Fibroblast of peridontal ligament (primary cell): ENCODE data around the gene PKMYT1.

Experiments
- DNase-seq: peaks from one replicate; pipeline ENCODE4 v3.0.0-alpha.2; 2010; ENCODE audit errors: extremely low read depth

The PKMYT1 gene

DNA sequence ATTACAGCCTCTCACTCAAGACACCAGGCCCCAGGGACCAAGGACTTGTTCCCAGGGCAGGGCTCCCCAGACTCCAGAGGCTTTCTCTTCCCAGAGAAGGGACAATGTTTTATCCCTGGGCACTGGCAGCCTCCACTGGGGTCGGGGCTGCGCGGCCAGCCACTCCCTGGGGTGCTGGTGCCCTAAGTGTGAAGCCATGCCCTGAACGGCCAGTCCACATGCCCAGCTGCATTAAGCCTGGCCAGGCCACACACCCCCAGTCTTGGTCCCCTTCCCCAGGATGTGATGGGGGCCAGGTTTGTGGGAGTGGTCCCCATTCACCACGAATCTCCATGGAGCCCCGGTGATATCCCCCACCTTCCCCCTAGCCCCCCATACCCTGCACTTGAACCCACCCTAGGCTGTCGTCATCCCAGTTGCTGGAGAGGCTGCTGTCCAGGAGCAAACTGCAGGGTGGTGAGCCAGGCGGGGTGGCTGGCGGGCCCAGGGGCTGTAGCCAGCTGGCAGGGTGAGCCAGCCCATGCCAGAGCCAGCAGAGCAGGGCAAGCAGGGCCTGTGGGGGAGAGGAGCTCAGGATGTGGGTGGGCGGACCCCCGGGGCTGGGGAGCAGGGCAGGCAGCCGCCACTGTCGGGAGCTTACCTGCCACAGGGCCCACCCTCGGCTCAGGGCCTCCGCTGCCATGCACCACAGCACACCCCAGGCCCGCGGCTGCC lies 6.5 kb downstream of the PKMYT1 start:
- no peak for DNase-seq

DNA sequence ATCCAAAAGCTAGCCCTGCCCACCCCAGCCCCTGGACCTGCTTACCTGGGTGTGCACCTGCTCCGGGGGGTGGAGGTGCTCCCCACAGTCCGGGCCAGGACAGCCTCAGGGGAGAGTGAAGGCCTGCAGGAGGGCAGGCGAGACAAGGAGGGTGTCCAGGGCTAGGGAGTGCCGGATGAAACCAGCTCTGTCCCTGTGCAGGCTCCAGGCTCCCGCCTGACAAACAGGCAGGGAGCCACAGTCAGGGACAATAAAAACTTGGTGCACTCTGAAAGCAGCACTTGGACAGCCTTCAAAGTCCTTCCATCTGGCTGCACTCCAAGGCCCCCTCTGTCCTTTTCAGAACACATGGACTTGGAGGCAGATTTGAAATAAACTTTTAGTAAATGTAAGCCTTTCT lies 7.2 kb downstream of the PKMYT1 start:
- no peak for DNase-seq

DNA sequence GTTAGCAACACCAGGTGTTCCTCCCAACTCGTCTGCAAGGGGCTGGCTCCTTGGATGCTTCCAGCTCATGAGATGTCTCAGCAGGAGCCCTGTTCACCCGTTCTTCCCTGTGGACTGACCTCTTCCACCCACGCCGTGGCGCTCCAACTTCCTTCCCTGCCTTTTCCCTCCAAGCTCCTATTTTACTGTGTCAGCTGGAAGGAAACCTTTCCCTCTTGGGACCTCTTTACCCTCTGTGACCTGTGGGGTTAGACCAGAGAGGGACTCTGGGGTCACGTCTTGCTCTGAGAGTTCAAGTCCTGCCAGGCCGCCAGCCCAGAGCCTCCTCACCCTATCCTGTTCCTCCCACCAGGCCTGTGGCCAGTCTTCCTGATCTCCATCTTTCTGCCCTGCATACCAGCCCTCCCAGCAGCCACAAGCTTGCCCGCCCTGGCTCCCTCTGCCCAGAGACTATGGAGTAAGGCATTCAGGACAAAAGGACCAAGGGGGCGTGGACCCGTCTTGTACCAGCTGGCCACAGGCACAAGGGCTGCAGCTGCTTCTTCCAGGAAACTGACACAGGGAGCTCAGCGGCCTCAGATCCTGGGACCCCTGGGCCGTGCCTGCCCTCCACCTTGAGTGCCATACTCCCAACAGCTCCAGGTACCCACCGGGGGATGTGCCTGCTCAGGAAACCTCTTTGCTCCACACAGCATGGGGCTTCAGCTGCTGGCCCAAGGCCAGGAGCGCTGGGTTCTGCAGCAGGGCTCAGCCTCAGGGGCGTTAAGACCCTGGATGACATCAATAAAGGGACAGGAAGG lies 8.1 kb downstream of the PKMYT1 start:
- no peak for DNase-seq

DNA sequence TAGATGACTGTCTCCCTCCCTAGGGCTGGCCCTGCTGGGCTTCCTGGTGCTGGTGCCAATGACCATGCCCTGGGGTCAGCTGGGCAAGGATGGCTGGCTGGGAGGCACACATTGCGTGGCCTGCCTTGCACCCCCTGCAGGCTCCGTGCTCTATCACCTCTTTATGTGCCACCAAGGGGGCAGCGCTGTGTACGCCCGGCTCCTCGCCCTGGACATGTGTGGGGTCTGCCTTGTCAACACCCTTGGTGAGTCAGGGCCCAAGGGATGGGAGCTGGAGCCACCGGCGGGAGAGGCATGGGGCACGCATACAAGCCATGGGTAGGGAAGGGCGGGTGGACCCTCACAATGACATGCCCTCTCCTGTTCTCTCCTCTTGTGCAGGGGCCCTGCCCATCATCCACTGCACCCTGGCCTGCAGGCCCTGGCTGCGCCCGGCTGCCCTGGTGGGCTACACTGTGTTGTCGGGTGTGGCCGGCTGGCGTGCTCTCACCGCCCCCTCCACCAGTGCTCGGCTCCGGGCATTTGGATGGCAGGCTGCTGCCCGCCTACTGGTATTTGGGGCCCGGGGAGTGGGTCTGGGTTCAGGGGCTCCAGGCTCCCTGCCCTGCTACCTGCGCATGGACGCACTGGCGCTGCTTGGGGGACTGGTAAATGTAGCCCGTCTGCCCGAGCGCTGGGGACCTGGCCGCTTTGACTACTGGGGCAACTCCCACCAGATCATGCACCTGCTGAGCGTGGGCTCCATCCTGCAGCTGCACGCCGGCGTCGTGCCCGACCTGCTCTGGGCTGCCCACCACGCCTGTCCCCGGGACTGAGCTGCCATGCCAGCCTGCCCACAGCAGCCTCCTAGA lies 8.9 kb downstream of the PKMYT1 start:
- DNase-seq, result no peak

DNA sequence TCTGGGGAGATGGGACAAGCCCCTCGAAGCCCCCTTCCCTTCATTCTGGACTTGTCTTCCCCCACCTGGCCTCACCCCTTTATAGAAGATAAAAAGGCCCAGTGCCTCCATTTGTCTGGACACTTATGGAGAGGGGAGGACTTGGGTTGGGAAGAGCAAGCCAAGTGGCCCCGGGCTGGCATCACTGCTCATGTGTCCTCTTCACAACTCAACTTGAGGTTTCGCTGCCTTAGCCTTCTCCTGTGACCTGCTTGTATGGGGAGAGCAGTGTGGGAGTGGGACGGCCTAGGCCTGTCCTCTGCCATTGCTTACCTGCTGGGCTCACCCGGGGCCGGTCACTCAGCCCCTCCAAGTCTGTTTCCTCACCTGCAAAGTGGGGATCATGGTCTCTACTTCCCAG lies 9.7 kb downstream of the PKMYT1 start:
- DNase-seq, result no peak

DNA sequence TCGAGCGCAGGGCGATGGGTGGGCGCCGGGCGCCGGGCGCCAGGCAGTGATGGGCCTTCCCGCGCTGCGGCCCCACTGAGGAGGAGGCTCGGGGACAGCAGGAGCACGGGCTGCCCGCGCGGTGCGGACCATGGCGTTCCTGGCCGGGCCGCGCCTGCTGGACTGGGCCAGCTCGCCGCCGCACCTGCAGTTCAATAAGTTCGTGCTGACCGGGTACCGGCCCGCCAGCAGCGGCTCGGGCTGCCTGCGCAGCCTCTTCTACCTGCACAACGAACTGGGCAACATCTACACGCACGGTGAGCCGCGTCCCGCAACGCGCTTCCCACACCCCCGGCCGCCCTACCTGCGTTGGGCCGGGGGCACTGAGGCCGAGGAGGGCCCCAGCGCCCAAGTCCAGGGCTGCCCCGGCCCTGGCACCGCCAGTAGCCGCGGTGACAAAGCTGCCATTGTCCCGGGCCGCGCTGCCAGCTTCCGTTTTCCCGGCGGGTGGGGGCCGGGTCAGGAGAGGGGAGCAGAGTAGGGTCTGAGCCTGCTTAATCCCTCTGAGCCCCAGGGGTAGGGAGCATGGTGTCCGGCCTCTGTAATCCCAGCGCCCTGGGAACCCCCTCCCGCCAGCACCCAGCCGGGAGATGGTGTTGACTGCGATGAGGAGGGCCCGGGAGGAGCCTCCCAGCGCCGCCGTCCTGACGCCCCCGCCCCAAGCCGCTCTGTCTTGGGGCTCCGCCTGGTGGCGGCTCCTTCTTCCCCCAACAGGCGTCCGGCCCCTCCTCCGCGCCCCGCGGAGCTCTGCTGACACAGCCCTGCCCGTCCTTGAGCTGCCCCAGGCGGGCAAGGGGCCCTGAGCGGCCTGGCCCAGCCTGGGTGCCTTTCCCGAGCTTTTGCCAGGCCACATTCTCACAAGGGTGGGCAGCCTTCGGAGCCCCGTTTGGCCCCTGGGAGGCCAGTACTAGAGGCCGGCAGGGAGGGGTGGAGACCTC lies 10.4 kb downstream of the PKMYT1 start:
- DNase-seq, result peak; percentile 14

DNA sequence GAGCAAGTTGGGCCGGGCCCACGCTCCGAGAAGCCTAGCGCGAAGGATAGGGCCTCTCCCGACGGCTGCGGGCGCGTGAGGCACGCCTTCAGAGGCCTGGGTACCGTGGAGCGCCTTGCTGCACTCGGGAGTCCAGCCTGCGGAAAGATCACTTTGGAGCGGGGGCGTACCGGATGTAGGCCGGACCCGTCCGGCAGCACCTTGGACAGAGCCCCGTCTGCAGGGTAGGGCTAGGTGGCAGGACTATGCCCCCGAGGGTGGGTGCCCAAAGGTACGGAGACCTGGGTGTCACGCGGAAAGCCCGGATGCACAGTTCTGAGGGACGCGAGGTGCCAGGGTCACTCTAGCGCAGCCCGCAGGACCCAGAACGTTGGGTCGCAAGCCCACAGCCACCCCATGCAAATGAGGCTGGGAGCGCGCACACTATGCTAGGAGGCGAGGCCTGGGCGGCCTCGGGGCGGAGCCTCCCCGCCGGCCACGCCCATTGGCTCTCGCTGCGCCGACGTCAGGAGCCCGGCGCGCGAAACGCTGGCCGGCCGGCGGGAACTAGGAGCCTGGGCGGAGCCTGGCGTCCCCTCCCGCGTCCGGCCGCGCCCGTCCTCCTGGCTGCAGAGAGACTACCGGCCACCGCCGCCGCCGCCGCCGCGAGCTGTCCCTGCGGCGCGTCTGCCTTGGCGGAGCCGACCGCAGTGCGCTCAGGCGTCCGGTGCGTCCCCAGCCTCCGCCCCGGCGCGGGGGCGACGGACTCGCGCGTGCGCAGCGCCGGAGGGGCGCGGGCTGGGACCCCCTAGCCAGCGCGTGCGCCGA lies 11.3 kb downstream of the PKMYT1 start, which contains the start of gene PAQR4:
PAQR4 (plus strand) TSS at position 611 of the 807 bp plus-strand sequence. CDS start 327 bp downstream, outside the sequence.
- DNase-seq, result peak; percentile 65

DNA sequence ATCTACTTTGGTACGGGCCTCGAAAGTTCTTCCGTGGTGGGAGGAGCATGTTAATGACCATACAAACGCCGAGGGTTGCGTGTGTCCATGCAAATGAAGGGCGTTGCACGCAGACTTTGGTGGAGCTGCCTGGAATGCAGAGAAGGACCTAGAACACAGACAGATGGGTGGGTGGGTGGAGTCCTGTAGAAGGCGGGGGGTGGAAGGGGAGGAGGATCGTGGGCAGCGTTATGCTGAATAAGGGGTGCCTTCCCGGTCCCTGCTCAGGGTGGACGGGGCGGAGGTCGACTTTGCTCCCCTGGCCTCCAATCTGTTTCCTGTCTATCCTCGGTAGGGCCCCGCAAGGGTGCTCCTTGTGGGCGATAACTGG lies 11.9 kb downstream of the PKMYT1 start:
- DNase-seq, result no peak

DNA sequence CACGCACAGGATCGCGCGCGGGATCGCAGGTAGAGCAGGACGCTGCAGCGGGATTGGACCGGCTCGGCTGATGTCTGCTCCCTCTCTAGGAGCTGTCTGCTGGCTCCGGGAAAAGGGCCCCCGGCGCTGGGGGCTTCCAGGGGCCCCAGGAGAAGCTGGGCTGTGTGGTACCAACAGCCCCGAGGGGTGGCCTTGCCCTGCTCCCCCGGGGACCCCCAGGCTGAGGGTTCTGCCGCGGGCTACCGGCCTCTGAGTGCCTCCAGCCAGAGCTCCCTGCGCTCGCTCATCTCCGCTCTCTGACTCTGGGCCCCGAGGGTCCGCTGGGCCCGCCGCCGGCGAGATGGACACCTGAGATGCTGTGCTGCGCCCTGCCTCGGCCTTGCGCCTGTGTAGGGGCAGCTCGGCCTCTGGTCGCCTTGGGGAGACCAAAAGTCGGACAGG lies 12.5 kb downstream of the PKMYT1 start:
- no peak for DNase-seq

DNA sequence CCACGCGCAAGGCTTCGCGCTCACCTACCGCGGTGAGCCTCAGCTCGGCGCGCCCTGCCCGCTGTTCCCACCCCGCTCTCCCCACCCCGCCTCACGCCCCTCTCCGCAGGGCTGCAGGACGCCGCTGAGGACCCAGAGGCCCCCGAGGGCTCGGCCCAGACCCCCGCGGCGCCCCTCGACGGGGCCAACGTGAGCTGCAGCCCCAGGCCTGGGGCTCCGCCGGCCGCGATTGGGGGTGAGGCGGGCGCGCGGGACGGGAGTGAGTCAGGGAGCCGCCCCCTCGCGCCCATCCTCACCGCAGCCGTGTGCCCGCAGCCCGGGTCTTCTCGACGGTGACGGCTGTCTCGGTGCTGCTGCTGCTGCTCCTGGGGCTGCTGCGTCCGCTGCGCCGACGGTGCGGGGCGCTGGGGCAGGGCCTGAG lies 13.0 kb downstream of the PKMYT1 start:
- DNase-seq, result no peak

DNA sequence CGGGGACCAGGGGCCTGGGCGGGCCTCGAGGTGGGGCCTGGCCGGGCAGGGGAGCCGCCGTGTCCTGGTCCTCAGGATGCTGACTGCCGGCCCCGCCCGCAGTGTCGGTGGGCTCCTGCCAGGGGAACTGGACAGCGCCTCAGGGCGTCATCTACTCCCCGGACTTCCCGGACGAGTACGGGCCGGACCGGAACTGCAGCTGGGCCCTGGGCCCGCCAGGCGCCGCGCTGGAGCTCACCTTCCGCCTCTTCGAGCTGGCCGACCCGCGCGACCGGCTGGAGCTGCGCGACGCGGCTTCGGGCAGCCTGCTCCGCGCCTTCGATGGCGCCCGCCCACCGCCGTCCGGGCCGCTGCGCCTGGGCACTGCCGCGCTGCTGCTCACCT lies 13.4 kb downstream of the PKMYT1 start:
- DNase-seq, result no peak

DNA sequence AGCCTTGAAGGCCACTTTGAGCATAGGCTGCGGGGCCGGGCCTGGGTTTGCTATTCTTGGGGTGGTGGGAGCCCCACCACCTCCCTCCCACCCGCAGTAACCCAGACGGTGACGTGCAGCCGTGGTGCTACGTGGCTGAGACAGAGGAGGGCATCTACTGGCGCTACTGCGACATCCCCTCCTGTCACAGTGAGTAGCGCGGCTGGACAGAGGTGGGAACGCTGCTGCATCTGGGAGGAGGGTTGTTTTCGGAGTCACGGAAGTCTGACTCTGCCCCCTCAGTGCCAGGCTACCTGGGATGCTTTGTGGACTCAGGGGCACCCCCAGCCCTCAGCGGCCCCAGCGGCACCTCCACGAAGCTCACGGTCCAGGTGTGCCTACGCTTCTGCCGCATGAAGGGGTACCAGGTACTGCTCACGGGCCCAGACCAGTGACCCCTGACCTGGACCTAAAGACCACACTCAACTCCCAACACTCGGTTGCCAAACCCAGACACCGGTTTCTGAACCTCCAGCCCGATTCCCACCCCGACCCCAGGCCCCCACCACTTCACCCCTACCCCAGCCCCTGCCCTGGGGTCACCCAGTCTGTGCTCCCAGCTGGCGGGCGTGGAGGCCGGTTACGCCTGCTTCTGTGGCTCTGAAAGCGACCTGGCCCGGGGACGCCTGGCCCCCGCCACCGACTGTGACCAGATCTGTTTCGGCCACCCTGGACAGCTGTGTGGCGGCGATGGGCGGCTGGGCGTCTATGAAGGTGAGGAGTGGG lies 14.0 kb downstream of the PKMYT1 start:
- DNase-seq, result no peak

DNA sequence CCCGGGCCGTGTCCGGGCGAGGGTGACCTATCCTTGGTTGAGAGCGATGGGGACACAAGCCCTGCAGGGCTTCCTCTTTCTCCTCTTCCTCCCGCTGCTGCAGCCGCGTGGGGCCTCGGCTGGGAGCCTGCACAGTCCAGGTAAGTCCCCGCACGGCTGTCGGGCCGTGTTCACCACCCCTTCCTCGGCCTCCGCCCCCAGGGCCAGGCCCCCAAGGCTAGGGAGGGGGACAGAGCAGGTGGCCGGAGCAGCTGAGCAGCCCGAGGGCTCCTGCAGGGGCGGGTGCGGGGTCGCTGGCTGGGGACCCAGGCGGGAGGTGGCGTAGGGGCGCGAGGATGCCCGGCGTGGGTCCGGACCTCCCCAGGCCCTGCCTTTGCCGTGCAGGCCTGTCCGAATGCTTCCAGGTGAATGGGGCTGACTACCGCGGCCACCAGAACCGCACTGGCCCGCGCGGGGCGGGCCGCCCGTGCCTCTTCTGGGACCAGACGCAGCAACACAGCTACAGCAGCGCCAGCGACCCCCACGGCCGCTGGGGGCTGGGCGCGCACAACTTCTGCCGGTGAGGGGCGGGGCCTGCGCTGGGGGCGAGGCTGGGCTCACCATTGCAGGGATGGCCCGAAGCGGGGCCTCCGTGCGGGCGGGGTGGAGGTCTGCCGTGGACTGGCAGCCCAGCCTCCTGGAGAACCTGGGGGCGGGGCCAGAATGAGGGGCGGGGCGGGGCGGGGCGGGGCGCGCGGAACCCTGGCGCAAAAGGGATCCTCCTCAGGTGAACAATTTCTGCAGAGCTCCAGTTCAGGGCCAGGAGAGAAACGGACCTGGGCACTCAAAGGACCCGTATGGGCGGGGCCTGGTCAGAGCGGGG lies 15.5 kb downstream of the PKMYT1 start:
- no peak for DNase-seq

DNA sequence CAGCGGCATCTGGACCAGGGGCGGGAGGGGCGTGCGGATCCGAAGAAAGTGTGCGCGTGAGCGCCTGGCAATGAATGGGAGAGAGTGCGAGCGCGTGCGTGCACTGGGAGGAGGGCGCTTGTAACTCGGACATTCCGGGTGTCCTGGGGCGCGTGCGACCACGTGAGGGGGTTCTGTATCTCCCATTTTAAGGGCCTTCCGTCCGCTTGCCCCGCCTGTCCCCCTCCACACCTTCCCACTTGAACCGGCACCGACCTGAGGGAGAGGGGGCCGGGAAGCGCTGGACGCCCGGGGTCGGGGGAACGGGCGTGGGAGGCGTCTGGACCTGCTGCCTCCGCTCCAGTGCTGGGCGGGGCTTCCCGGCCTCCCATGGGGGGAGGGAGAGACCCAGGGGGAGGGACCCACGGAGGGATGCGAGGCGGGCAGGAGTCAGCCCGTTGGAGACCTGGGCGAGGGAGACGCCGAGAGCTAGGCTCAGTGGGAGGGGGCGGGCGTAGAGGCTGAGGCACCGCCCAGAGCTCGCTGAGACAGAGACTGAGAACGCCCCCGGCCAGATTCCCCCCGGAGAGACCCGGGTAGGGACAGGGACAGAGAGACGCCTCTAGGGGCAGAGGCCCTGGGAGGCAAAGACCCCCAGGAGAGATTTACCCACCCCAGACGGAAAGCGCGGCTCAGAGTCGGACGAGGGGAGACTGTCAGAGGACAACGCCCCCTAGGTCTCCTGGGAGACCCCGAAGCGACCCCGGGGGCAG lies 16.3 kb downstream of the PKMYT1 start, which contains the start of gene KREMEN2:
KREMEN2 (plus strand) TSS at position 553 of the 752 bp plus-strand sequence. CDS start 246 bp downstream, outside the sequence.
- DNase-seq, result no peak

DNA sequence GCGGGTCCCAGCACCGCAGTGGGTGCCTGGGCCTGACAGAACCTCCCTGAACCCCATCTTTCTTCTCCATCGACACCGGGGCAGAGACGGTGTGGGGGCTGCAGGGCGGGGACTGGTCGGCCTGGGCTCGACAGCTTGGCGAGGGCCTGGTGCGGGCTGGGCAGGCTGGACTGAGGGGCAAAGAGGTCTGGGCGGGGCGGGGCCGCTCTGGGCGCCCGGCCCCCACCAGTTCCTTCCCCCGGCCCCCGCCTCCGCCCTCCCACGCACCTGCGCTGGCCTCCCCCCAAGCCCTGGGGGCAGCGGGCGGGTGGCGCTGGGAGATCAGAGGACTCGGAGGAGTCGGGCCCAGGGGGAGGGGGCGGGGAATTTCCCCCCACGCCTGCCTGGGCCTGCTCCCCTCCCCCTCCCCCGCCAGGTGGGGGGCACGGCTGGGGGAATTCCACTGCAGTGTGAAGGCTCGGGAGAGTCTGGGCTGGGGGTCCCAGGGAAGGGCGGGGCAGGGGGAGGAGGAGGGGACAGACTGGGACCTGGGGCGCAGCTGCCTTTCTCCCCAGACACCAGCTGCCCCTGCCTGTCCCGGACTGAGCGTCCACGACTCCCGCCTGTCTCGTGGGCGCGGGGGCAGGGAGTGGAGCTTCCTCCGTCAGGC lies 17.0 kb downstream of the PKMYT1 start:
- DNase-seq, result no peak

DNA sequence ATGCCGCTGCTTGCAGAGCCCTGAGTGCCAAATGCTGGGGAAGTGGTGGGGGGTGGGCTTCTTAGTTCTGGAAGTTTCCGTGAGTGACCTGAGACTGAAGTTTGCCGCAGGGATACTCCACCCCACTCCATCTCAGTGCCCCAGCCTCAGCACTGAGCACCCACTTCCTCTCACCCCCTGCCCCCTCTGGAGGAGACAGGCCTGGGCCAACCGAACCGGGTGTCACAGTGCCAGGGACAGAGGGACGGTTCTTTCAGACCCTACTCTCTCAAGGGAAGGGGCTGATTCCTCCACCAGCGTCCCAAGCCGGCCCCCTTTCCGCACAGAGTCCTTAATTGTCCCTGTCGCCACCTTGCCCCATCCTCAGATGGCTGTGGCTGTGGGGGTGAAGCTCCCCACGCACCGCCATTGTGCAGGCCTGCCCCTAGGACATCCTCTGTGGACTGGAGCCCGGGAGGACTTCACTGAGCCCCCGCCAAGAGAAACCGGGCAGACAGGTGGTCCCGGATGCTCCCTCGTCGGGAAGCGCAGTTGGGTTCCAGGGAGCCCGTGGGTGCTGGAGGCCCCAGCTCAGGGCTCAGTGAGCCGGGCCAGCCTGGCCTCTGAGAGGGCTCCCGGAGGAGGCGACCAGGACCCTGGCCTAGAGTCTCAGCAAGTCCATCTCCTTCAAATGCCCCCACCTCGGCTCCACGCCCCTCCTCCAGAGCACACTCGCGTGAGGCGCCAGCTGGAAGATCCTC lies 17.7 kb downstream of the PKMYT1 start:
- DNase-seq, result no peak
